Choroid plexus epithelial cell (primary cell): ENCODE measurements around the gene MDN1.
"Not testable (repeated sequence)": the region's sequence is repeated elsewhere in the genome, so short reads cannot be mapped to it uniquely, and the experiment has no call there.

Experiments used
- DNase-seq: peaks from one replicate; pipeline ENCODE4 v3.0.0-alpha.2; 2010; ENCODE audit warnings: low read depth
- H3K4me3 ChIP-seq: 2 replicates; pipeline ENCODE4 v1.5.1; 2011; ENCODE audit warnings: low read depth, mild to moderate bottlenecking, control low read depth, low read length, moderate library complexity
- TF ChIP-seq, protein P1 (sequence below): conservative IDR thresholded peaks from 2 replicates; pipeline ENCODE4 v1.5.1; 2011; ENCODE audit warnings: low read depth, mild to moderate bottlenecking, control low read depth, inconsistent platforms, low read length, moderate library complexity

Gene MDN1

DNA sequence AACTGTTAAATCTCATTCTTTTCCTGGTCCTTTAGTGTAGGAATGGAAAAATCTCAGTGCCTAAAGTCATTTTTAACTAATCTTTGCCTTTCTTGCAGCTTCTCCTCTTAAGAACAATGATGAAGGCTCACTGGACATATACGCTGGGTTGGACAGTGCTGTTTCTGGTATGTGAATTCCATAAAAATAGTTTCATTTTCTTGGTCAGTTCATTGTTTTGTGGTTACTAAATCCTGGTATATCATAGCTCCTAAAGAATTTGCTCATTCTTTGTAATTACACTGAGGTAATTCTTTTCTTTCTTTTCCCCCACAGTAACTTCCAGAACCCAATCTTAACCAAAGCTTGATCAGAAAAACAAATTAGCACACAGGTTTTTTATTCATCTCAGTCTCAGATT, 33.5 kb upstream of the MDN1 start:
- DNase-seq, result peak; percentile 64
- TF ChIP-seq, protein P1, sequence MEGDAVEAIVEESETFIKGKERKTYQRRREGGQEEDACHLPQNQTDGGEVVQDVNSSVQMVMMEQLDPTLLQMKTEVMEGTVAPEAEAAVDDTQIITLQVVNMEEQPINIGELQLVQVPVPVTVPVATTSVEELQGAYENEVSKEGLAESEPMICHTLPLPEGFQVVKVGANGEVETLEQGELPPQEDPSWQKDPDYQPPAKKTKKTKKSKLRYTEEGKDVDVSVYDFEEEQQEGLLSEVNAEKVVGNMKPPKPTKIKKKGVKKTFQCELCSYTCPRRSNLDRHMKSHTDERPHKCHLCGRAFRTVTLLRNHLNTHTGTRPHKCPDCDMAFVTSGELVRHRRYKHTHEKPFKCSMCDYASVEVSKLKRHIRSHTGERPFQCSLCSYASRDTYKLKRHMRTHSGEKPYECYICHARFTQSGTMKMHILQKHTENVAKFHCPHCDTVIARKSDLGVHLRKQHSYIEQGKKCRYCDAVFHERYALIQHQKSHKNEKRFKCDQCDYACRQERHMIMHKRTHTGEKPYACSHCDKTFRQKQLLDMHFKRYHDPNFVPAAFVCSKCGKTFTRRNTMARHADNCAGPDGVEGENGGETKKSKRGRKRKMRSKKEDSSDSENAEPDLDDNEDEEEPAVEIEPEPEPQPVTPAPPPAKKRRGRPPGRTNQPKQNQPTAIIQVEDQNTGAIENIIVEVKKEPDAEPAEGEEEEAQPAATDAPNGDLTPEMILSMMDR, result no peak
- H3K4me3 ChIP-seq, result no peak overlapping the region

DNA sequence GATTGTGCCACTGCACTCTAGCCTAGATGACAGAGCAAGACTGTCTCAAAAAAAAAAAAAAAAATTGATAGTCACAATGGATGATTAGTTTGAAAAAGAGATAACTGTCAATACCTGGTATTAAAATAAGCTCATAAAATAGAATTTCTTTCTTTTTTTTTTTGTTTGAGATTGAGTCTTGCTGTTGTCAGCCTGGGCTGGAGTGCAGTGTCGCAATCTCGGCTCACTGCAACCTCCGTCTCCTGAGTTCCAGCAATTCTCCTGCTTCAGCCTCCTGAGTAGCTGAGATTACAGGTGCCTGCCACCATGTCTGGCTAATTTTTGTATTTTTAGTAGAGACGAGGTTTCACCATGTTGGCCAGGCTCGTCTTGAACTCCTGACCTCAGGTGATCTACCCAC, 27.9 kb upstream of the MDN1 start:
- H3K4me3 ChIP-seq, result not testable (repeated sequence)

DNA sequence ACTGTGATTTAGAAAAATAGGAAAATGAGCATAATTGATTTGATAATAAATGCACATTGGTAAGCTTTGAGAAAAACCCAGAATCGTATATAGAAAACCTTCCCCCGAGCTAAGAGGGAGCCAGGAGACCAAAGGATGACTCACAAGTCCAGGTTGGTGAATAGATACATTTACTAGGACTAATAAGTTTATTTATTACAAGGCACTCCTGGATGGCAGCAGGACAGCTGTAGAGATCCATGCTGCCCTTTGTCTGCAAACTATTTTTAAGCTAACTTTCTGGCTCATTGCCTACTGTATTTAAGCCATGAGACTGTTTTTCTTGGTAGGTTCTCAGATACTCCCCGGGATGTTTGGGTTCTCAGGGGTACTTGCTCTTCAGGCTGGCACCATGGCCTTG, 23.5 kb upstream of the MDN1 start:
- H3K4me3 ChIP-seq, result no peak overlapping the region
- DNase-seq, result peak; percentile 57
- TF ChIP-seq, protein P1, result no peak

More for the DNA sequence above, 27.9 kb upstream of the MDN1 start:
- not testable (repeated sequence) for DNase-seq

DNA sequence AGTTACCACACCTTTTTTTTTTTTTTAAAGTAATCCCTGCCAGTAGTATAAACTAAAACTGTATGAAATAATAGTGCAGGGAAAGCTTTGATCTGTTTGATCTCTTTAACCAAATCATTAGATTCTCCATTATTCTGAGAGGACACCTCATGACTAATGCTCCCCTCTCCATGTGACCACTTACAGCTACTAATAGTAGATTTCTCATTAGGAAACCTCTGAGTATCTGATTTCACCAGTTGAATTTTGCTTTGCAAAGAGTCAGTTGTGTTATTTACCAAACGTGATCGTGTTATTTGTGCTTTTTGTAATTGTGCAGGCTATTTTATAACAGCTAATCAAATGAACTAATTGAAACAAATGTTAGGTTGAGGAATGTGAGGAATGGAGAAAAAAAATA, 22.6 kb upstream of the MDN1 start:
- H3K4me3 ChIP-seq, result no peak overlapping the region
- TF ChIP-seq, protein P1, result no peak
- DNase-seq, result peak; percentile 48

DNA sequence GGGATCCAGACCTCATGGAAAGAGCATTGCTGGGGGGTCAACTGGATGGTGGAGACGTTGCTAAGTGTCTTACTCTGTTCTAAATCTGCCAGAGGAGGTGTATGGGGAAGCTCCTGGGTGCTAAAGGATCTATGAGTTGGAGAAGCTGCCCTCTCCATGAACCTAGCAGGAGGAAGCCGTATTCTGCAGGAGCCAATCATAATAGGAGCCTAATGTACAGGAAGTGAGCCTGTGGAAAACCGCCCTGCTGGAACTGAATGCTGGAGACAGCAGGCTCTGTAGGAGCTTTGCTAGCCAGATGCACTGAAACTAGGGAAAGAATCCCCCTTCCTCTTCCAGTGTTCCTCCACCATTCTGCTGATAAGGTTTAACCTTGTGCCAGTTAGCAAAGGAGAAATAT, 20.9 kb upstream of the MDN1 start:
- TF ChIP-seq, protein P1, result peak; percentile 2
- DNase-seq, result peak; percentile 78
- H3K4me3 ChIP-seq, result no peak overlapping the region

DNA sequence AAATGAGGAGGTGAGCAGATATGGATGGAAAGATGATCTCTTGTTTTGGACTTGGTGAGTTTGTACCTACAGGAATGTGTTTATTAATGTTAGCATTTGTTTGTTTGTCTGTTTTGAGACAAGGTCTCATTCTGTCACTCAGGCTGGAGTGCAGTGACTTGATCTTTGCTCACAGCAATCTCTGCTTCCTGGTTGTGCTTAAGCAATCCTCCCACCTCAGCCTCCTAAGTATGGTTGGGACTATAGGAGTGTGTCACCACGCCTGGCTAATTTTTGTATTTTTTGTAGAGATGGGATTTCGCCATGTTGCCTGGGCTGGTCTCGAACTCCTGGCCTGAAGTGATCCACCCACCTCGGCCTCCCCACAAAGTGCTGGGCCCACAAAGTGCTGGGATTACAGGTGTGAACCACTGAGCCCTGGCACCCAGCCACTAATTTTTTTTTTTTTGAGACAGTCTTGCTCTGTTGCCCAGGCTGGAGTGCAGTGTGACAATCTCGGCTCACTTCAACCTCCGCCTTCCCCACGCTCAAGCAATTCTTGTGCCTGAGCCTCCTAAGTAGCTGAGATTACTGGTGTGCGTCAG, 17.1 kb upstream of the MDN1 start:
- no peak for DNase-seq
- no peak overlapping the region for H3K4me3 ChIP-seq
- TF ChIP-seq, protein P1, result no peak

DNA sequence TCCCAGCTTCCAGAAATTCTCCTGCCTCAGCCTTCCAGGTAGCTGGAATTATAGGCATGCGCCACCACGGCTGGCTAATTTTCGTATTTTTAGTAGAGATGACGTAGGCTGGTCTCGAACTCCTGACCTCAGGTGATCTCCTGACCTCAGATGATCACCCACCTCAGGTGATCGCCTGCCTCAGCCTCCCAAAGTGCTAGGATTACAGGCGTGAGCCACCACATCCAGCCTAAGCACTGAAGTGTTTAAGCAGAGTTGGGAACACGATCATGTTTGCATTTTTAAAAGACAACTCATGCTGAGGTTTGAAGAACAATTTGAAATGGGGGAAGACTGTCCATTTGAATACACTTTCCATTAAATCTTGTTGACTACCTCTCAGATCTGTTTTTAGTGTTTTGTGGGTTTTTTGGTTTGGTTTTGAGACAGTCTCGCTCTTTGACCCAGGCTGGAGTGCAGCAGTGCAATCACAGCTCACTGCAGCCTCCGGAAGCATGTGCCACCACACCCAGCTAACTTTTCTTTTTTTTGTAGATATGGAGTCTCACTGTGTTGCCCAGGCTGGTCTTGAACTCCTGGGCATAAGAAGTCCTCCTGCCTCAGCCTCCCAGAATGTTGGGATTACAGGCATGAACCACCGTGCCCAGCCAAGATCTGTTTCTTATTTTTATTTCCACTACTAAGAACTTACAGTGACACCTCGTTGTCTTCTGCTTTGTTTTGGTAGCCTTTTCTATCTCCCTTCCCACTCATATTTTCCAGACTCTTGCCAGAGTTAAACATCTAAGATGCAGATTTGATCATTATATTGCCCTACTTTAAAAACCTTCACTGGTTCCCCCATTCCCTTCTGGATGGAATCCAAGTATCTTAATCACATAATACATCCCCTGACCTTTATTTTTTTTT, 15.5 kb upstream of the MDN1 start:
- H3K4me3 ChIP-seq, result no peak overlapping the region
- peak; percentile 12 for DNase-seq
- TF ChIP-seq, protein P1, result no peak
